ENCODE data around the gene PNPLA7. TPM values are rescaled to one million over a fixed set of nuclear protein-coding genes. Genes with fewer than 3 reads are reported as not detected.
"Not testable (repeated sequence)": the region's sequence is repeated elsewhere in the genome, so short reads cannot be mapped to it uniquely, and the experiment has no call there.

Gene PNPLA7
- total RNA-seq, 2 experiments from 2014 or later, result 3.8 to 4.4 TPM

GRCh38 chr9:137547687-137548543 lies 2.3 kb downstream of the PNPLA7 start:
- Mint-ChIP-seq H3K9me3 (no peaks in the 10 kb centered on the region), H3K27ac (no peak overlapping the region), H3K4me1 (peaks cover 17% of the 10 kb centered on the region), H3K36me3 (ENCODE audit: low read depth) (no peaks in the 10 kb centered on the region), H3K4me3 (no peak overlapping the region), H3K27me3 (no peaks in the 10 kb centered on the region)
- ChIA-PET CTCF (interaction anchor here (0.6 kb wide), 1 partner anchor 261 kb away, joined by 3 read pairs; no protein-coding TSS in a partner anchor), POLR2A (no interaction called here)
- DNase-seq, result no peak

GRCh38 chr9:137545123-137545522 lies 5.1 kb downstream of the PNPLA7 start:
- no peak overlapping the region for H3K4me3 Mint-ChIP-seq
- ChIA-PET POLR2A (no interaction called here), CTCF (no interaction called here)
- peaks cover 10% of the 10 kb centered on the region for H3K4me1 Mint-ChIP-seq
- H3K27ac Mint-ChIP-seq, result no peak overlapping the region
- no peaks in the 10 kb centered on the region for H3K36me3 Mint-ChIP-seq (ENCODE audit: low read depth)
- no peaks in the 10 kb centered on the region for H3K9me3 Mint-ChIP-seq
- DNase-seq, result no peak
- no peaks in the 10 kb centered on the region for H3K27me3 Mint-ChIP-seq

- POLR2A ChIA-PET, result no interaction called here
- CTCF ChIA-PET, result no interaction called here
- H3K27ac Mint-ChIP-seq, result no peak overlapping the region
- DNase-seq, result no peak
- H3K4me3 Mint-ChIP-seq, result no peak overlapping the region
- H3K9me3 Mint-ChIP-seq, result no peaks in the 10 kb centered on the region
- H3K27me3 Mint-ChIP-seq, result no peaks in the 10 kb centered on the region
- no peaks in the 10 kb centered on the region for H3K36me3 Mint-ChIP-seq (ENCODE audit: low read depth)
- H3K4me1 Mint-ChIP-seq, result peaks cover 4% of the 10 kb centered on the region
Observed at GRCh38 chr9:137544176-137544760, 5.9 kb downstream of the PNPLA7 start.

- no peak overlapping the region for H3K27ac Mint-ChIP-seq
- no peak overlapping the region for H3K4me3 Mint-ChIP-seq
- no peaks in the 10 kb centered on the region for H3K27me3 Mint-ChIP-seq
- no peaks in the 10 kb centered on the region for H3K9me3 Mint-ChIP-seq
- ChIA-PET CTCF (no interaction called here), POLR2A (no interaction called here)
- peaks cover 2% of the 10 kb centered on the region for H3K4me1 Mint-ChIP-seq
- DNase-seq, result no peak
- H3K36me3 Mint-ChIP-seq (ENCODE audit: low read depth), result no peaks in the 10 kb centered on the region
Observed at GRCh38 chr9:137543237-137543963, 6.8 kb downstream of the PNPLA7 start.

GRCh38 chr9:137542486-137542885 lies 7.7 kb downstream of the PNPLA7 start:
- H3K4me3 Mint-ChIP-seq, result no peak overlapping the region
- DNase-seq, result no peak
- no peaks in the 10 kb centered on the region for H3K9me3 Mint-ChIP-seq
- CTCF ChIA-PET, result interaction anchor here (0.5 to 1.1 kb wide), 2 partner anchors 11 to 42 kb away, joined by 3 read pairs; no protein-coding TSS in a partner anchor
- no peak overlapping the region for H3K27ac Mint-ChIP-seq
- POLR2A ChIA-PET, result no interaction called here
- H3K36me3 Mint-ChIP-seq (ENCODE audit: low read depth), result no peaks in the 10 kb centered on the region
- H3K27me3 Mint-ChIP-seq, result no peaks in the 10 kb centered on the region
- H3K4me1 Mint-ChIP-seq, result peaks cover 1% of the 10 kb centered on the region

GRCh38 chr9:137540536-137540935 lies 9.7 kb downstream of the PNPLA7 start:
- no peak overlapping the region for H3K27ac Mint-ChIP-seq
- H3K27me3 Mint-ChIP-seq, result no peaks in the 10 kb centered on the region
- ChIA-PET CTCF (interaction anchor here (1.1 kb wide), 1 partner anchor 10 kb away, joined by 3 read pairs; no protein-coding TSS in a partner anchor), POLR2A (no interaction called here)
- H3K9me3 Mint-ChIP-seq, result peaks cover 9% of the 10 kb centered on the region
- H3K36me3 Mint-ChIP-seq (ENCODE audit: low read depth), result peaks cover 7% of the 10 kb centered on the region
- peaks cover 15% of the 10 kb centered on the region for H3K4me1 Mint-ChIP-seq
- DNase-seq, result no peak
- no peak overlapping the region for H3K4me3 Mint-ChIP-seq

- ChIA-PET POLR2A (no interaction called here), CTCF (interaction anchor here (0.7 to 1.7 kb wide), 4 partner anchors 9 to 103 kb away, joined by 3 to 4 read pairs (median 3); partner anchors contain the start of gene MRPL41)
- H3K36me3 Mint-ChIP-seq (ENCODE audit: low read depth), result peaks cover 10% of the 10 kb centered on the region
- H3K4me3 Mint-ChIP-seq, result no peak overlapping the region
- H3K27me3 Mint-ChIP-seq, result no peaks in the 10 kb centered on the region
- peaks cover 9% of the 10 kb centered on the region for H3K9me3 Mint-ChIP-seq
- peaks cover 25% of the 10 kb centered on the region for H3K4me1 Mint-ChIP-seq
- no peak overlapping the region for H3K27ac Mint-ChIP-seq
- DNase-seq, result no peak
Observed at GRCh38 chr9:137538058-137538457, 12.1 kb downstream of the PNPLA7 start.

- H3K4me3 Mint-ChIP-seq, CTCF ChIA-PET, H3K9me3 Mint-ChIP-seq, H3K27me3 Mint-ChIP-seq, POLR2A ChIA-PET, DNase-seq: not testable (repeated sequence)
- Mint-ChIP-seq H3K27ac (peak overlapping the region; percentile 51), H3K4me1 (peaks cover 25% of the 10 kb centered on the region), H3K36me3 (ENCODE audit: low read depth) (peaks cover 10% of the 10 kb centered on the region)
Observed at GRCh38 chr9:137536594-137537131, 13.5 kb downstream of the PNPLA7 start.

- Mint-ChIP-seq H3K27ac (peak overlapping the region; percentile 19), H3K4me1 (peaks cover 33% of the 10 kb centered on the region), H3K36me3 (ENCODE audit: low read depth) (peaks cover 10% of the 10 kb centered on the region), H3K9me3 (peaks cover 9% of the 10 kb centered on the region), H3K27me3 (no peaks in the 10 kb centered on the region), H3K4me3 (no peak overlapping the region)
- ChIA-PET CTCF (interaction anchor here (0.7 to 1.2 kb wide), 4 partner anchors 12 to 84 kb away, joined by 3 to 5 read pairs (median 4); partner anchors contain the start of genes EHMT1 and PNPLA7), POLR2A (no interaction called here)
- no peak for DNase-seq
Observed at GRCh38 chr9:137535120-137535428, 15.1 kb downstream of the PNPLA7 start.

- POLR2A ChIA-PET, result interaction anchor here (0.6 kb wide), 1 partner anchor 43 kb away, joined by 3 read pairs; no protein-coding TSS in a partner anchor
- Mint-ChIP-seq H3K9me3 (peaks cover 9% of the 10 kb centered on the region), H3K27ac (no peak overlapping the region), H3K27me3 (no peaks in the 10 kb centered on the region), H3K4me3 (no peak overlapping the region), H3K4me1 (peaks cover 33% of the 10 kb centered on the region), H3K36me3 (ENCODE audit: low read depth) (peaks cover 10% of the 10 kb centered on the region)
- CTCF ChIA-PET, result interaction anchor here (0.7 to 1.2 kb wide), 4 partner anchors 11 to 84 kb away, joined by 3 to 5 read pairs (median 4); partner anchors contain the start of genes EHMT1 and PNPLA7
- DNase-seq, result peak; percentile 33
Observed at GRCh38 chr9:137534256-137535119, 15.7 kb downstream of the PNPLA7 start.

GRCh38 chr9:137532891-137533468 lies 17.2 kb downstream of the PNPLA7 start:
- DNase-seq, H3K9me3 Mint-ChIP-seq, POLR2A ChIA-PET, CTCF ChIA-PET, H3K4me3 Mint-ChIP-seq, H3K27me3 Mint-ChIP-seq, H3K27ac Mint-ChIP-seq: not testable (repeated sequence)
- Mint-ChIP-seq H3K4me1 (peaks cover 33% of the 10 kb centered on the region), H3K36me3 (ENCODE audit: low read depth) (peaks cover 10% of the 10 kb centered on the region)
